Heart left ventricle (tissue), 16 donors: ENCODE results near the gene SLC15A3. TPM values are rescaled to one million over a fixed set of nuclear protein-coding genes. Genes with fewer than 3 reads are reported as not detected.
"Not testable (repeated sequence)": the region's sequence is repeated elsewhere in the genome, so short reads cannot be mapped to it uniquely, and the experiment has no call there.

Source experiments
- ATAC-seq, 4 donors: fragments of 200-7000 bp; cut with Tn5 transposase; one replicate each; pipeline ENCODE4 v1.9.1; 2020 to 2022; ENCODE audit warnings: moderate library complexity in 4 of 4, mild to moderate bottlenecking in 3 of 4, moderate number of reproducible peaks in 1 of 4
- DNase-seq, 5 donors: peaks; one replicate each; pipeline ENCODE4 v3.0.0-alpha.2; 2020
- H3K27ac ChIP-seq, 12 donors: fragments of 200-600 bp; sonication (generic) in 4 of 12; one replicate each; pipeline versions ENCODE4 v1.5.0 to v1.8.0; 2016 to 2022; ENCODE audit warnings: mild to moderate bottlenecking in 2 of 12
- H3K27me3 ChIP-seq, 9 donors: fragments of 200-600 bp; sonication (generic) in 2 of 9; one replicate each; pipeline versions ENCODE4 v1.5.1 to v1.8.0; 2016 to 2022; ENCODE audit warnings: mild to moderate bottlenecking in 3 of 9
- H3K36me3 ChIP-seq, 9 donors: fragments of 200-600 bp; sonication (generic) in 2 of 9; one replicate each; pipeline versions ENCODE4 v1.5.0 to v1.8.0; 2018 to 2022; ENCODE audit warnings: mild to moderate bottlenecking in 2 of 9
- H3K4me1 ChIP-seq, 12 donors: fragments of 200-600 bp; sonication (generic) in 4 of 12; one replicate each; pipeline versions ENCODE4 v1.5.0 to v1.8.0; 2016 to 2022; ENCODE audit warnings: mild to moderate bottlenecking in 3 of 12
- H3K4me3 ChIP-seq, 12 donors: fragments of 200-600 bp; sonication (generic) in 4 of 12; one replicate each; pipeline versions ENCODE4 v1.5.0 to v1.8.0; 2017 to 2022; ENCODE audit warnings: mild to moderate bottlenecking in 9 of 12, moderate library complexity in 4 of 12
- H3K9me3 ChIP-seq, 12 donors: fragments of 200-600 bp; sonication (generic) in 4 of 12; one replicate each; pipeline versions ENCODE4 v1.5.0 to v1.8.0; 2016 to 2022; ENCODE audit warnings: mild to moderate bottlenecking in 1 of 12
- POLR2A ChIP-seq, 2 donors: fragments of 450-650 bp; IDR thresholded peaks; one replicate each; pipeline ENCODE4 v1.6.1; 2017; ENCODE audit warnings: antibody characterized with exemption in 2 of 2, mild to moderate bottlenecking in 2 of 2, moderate library complexity in 2 of 2
- WGBS, 4 donors: extraction: QIAGEN DNeasy Blood & Tissue Kit in 2 of 4; methylation state at CpG; one replicate each; pipeline versions ENCODE4 v1.1.5 to v1.1.7; 2013 to 2018; 5-methylcytosine and 5-hydroxymethylcytosine counted together
- intact Hi-C, 10 donors: fragments of 100-400 bp; cut with DNase I; formaldehyde crosslinking; loops; one replicate each; pipeline versions ENCODE4 v1.11.1 to v1.14.2; 2022
- polyA plus RNA-seq, 2 donors: library from polyadenylated mRNA; stranded (reverse); fragments of 200-250 nt; gene quantifications; one replicate each; pipeline ENCODE4 v1.2.3, GENCODE V29; 2013
- total RNA-seq, 9 donors: library from RNA; depleted of rRNA in 2 of 9; stranded (reverse); fragments of >200 nt in 2 of 9; fragmentation: NEBNext Ultra II Directional in 3 of 9; extraction: Animal tissue kit (Norgen Biotek cat#: 25700) in 3 of 9; gene quantifications; one replicate each; pipeline versions ENCODE4 v1.1.0 to v1.2.4, GENCODE V29; 2016 to 2023
- TF ChIP-seq, protein P1 (sequence below), 12 donors: fragments of 200-600 bp; sonication (generic) in 4 of 12; IDR thresholded peaks; one replicate each; pipeline versions ENCODE4 v1.5.0 to v1.8.0; 2018 to 2022; ENCODE audit warnings: antibody characterized with exemption in 12 of 12, mild to moderate bottlenecking in 5 of 12
- donor health status: ischemic (EF 13 %, LVEDD 7.1; RV severe dilation, severe dysfunction).
- donor health status: healthy with polysubstance abuse.
- donor health status: DM: no; HTN: yes; CAD: no.
- donor health status: DM: no; HTN: no; CAD: no.
- donor health status: ischemic (EF 25% LVEDD 6.9; RV normal size, moderate dysfunction).
- donor health status: ischemic (EF 25% LVEDD 5.7; RV mildly dilated, moderate dysfunction).
- donor health status: healthy.
- donor health status: DM: yes; HTN: yes; CAD: no.
- donor health status: ischemic (EF 35%, LVEDD 5.7; RV mildly dilated, moderate dysfunction).
- donor health status: nonischemic (EF 11% LVEDD 7.7; RV severe dilation, severe dysfunction).
- donor health status: DM: yes; HTN: yes; CAD: no.
- donor health status: PGD.
- donor health status: ischemic (EF 29% LVEDD 5.4; RV normal size, mild dysfunction).
- donor health status: nonischemic (EF 23%, LVEDD 6.1; RV moderate dilation, normal function).

SLC15A3 gene
- total and polyA plus RNA-seq, 11 donors = 11.9 to 85.1 (median 19.1) TPM

DNA sequence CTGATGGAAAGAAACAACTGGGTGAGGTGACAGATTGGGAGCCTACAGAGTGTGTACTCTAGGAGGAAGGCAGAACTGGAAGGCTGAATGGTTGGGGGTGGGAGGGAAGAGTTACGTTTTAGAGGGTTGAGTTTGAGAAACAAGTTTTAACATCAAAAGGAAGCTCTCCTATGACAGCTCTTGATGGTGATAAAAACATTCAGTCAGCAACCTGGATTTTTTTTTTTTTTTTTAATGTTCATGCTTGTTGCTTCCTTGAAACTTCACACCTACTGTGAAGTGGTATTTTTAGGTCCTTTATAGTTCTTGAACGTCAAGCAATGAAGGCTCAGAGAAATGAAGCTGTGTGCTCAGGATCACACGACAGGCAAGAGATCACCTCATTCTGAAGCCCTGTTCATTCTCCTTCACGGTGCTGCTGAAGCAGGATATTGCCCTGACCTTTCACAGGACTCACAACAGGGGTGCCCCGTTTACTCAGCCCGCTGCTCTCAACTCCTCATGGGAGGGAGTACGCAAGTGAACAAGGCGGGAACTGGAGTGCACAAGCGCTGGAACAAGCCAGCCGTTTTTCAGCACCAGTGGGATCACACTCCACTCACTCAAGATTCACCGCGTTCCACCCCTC is 39.6 kb downstream of the SLC15A3 start:
- 67 to 79% (median 76%) methylated on average over 10 to 12 of the region's 12 CpGs for WGBS, 4 donors
- intact Hi-C loops = loop anchor here in 1 of 10 donors (5.0 kb wide), 1 partner anchor 40 kb away; the partner anchor contains the start of gene SLC15A3
- DNase-seq (no peak), ATAC-seq (no peak)
- Histone ChIP-seq H3K27me3 (no peaks in the 10 kb centered on the region), H3K4me3 (peak overlapping the region in 1 of 12 donors; percentile 76), H3K4me1 (peaks cover 0 to 70% (median 44%) of the 10 kb centered on the region in 12 donors), H3K27ac (peak overlapping the region in 10 of 12 donors; percentile 75 to 98 (median 94)), H3K36me3 (no peaks in the 10 kb centered on the region), H3K9me3 (no peaks in the 10 kb centered on the region)
- TF ChIP-seq, protein P1, sequence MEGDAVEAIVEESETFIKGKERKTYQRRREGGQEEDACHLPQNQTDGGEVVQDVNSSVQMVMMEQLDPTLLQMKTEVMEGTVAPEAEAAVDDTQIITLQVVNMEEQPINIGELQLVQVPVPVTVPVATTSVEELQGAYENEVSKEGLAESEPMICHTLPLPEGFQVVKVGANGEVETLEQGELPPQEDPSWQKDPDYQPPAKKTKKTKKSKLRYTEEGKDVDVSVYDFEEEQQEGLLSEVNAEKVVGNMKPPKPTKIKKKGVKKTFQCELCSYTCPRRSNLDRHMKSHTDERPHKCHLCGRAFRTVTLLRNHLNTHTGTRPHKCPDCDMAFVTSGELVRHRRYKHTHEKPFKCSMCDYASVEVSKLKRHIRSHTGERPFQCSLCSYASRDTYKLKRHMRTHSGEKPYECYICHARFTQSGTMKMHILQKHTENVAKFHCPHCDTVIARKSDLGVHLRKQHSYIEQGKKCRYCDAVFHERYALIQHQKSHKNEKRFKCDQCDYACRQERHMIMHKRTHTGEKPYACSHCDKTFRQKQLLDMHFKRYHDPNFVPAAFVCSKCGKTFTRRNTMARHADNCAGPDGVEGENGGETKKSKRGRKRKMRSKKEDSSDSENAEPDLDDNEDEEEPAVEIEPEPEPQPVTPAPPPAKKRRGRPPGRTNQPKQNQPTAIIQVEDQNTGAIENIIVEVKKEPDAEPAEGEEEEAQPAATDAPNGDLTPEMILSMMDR (IDR thresholded peaks at IDR 0.05) = no peak
- no peak for TF ChIP-seq POLR2A (IDR thresholded peaks at IDR 0.05)

DNA sequence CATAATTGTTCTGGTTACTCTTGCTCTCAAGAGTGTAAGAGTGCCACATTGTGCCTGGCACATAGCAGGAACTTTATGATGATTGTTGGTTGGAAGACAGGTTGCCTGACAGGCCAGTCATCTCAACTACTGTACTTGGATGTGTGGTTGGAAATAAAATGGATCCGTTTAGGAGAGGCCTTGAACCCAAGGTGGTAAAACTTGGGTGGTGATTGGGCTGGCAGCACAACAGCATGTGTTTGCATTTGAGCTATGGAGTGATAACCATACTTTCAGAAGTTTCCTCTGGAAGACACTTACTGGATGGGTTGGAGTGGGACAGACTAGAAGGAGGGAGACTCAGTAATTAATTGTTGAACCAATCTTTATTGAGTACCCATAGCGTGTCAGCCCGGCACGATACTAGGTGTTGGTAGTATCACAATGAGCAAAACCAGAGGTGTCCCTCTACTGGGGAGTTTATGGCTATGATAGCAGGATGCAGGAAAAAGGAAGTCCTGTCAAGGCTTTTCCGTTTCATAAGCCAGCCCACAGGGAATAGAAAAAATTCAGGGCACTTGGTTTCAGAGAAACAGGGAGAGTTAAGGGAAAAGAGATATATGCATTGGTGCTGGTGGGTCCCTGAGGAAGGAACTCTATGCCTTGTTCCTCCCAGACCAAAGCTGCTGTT is 41.1 kb downstream of the SLC15A3 start:
- Histone ChIP-seq H3K27ac (peak overlapping the region in 10 of 12 donors; percentile 1 to 81 (median 46)), H3K27me3 (no peaks in the 10 kb centered on the region), H3K36me3 (no peaks in the 10 kb centered on the region), H3K4me3 (no peak overlapping the region), H3K9me3 (no peaks in the 10 kb centered on the region), H3K4me1 (peaks cover 0 to 60% (median 34%) of the 10 kb centered on the region in 12 donors)
- ATAC-seq = no peak
- WGBS, 4 donors = 42 to 50% (median 44%) methylated on average over 5 of the region's 5 CpGs
- intact Hi-C loops = loop anchor here in 1 of 10 donors (5.0 kb wide), 1 partner anchor 41 kb away; the partner anchor contains the start of gene SLC15A3
- peak in 1 of 2 donors; percentile 25 for TF ChIP-seq POLR2A (IDR thresholded peaks at IDR 0.05)
- TF ChIP-seq, protein P1 (IDR thresholded peaks at IDR 0.05) = peak in 8 of 12 donors; percentile 8 to 45 (median 24)
- no peak for DNase-seq

DNA sequence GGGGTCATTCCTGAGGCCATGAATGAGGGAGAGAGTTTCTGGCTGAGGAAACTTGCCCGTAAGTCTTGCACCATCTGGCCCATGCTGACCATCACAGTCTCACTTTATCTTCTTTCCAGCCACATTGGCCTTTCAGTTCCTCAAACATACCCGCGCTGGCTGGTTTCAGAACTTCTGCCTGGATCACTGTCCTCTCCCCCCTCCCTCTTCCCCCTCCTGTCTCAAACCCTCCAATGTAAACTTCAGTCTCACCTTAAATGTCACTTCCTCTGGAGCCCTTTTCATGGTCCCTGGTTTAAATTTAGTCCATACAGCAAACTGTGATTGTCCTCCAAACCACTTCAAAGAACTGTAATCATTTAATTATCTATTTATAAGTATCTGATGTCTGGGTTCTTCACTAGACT is 41.7 kb downstream of the SLC15A3 start:
- no peaks in the 10 kb centered on the region for H3K27me3 ChIP-seq
- DNase-seq = no peak
- ATAC-seq = no peak
- peaks cover under 1 to 60% (median 35%) of the 10 kb centered on the region in 12 donors for H3K4me1 ChIP-seq
- no peaks in the 10 kb centered on the region for H3K9me3 ChIP-seq
- no peak for TF ChIP-seq POLR2A (IDR thresholded peaks at IDR 0.05)
- TF ChIP-seq, protein P1 (IDR thresholded peaks at IDR 0.05) = no peak
- 74 to 87% (median 80%) methylated on average over 3 of the region's 3 CpGs for WGBS, 4 donors
- H3K27ac ChIP-seq = peak overlapping the region in 4 of 12 donors; percentile 29 to 81 (median 51)
- H3K36me3 ChIP-seq = no peaks in the 10 kb centered on the region
- intact Hi-C loops = loop anchor here in 1 of 10 donors (5.0 kb wide), 1 partner anchor 42 kb away; the partner anchor contains the start of gene SLC15A3
- no peak overlapping the region for H3K4me3 ChIP-seq

DNA sequence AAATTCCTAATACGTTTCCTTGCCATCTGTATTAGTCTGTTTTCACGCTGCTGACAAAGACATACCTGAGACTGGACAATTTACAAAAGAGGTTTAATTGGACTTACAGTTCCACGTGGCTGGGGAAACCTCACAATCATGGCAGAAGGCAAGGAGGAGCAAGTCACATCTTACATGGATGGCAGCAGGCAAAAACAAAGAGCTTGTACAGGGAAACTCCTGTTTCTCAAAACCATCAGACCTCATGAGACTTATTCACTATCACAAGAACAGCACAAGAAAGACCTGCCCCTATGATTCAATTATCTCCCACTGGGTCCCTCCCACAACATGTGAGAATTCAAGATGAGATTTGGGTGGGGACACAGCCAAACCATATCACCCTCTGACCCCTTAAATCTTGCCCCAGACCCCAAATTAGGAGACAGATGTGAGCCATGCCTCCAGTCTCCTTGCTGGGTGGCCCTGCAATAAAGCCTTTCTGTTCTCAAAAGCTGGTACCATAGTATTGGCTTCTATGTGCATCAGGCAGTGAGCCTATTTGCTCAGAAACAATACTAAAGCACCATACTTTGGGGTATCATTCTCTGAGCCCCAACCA is 42.2 kb downstream of the SLC15A3 start:
- not testable (repeated sequence) for DNase-seq, H3K27me3 ChIP-seq, H3K4me3 ChIP-seq, ATAC-seq, H3K9me3 ChIP-seq, H3K36me3 ChIP-seq
- WGBS, 4 donors = 70 to 75% (median 74%) methylated on average over 3 of the region's 3 CpGs
- H3K27ac ChIP-seq = peak overlapping the region in 1 of 12 donors; percentile 81
- intact Hi-C loops = loop anchor here in 2 of 10 donors (5.0 to 10.0 kb wide), 2 partner anchors 43 to 225 kb away; partner anchors contain the start of gene SLC15A3 (in 1 of the 2)
- peaks cover 6 to 60% (median 35%) of the 10 kb centered on the region in 12 donors for H3K4me1 ChIP-seq
